Sigmoid colon (tissue), 4 donors: ENCODE results near the gene ZNHIT6.

Source experiments
- POLR2A ChIP-seq, 2 donors: fragments of 450-650 bp; IDR thresholded peaks; one replicate each; pipeline ENCODE4 v1.6.1; 2016; ENCODE audit warnings: antibody characterized with exemption in 2 of 2, mild to moderate bottlenecking in 2 of 2, moderate library complexity in 2 of 2
- POLR2AphosphoS5 ChIP-seq, 4 donors: sonication (generic); formaldehyde crosslinking; IDR thresholded peaks; one replicate each; pipeline ENCODE4 v1.6.1; 2017; ENCODE audit warnings: antibody characterized with exemption in 4 of 4

DNA sequence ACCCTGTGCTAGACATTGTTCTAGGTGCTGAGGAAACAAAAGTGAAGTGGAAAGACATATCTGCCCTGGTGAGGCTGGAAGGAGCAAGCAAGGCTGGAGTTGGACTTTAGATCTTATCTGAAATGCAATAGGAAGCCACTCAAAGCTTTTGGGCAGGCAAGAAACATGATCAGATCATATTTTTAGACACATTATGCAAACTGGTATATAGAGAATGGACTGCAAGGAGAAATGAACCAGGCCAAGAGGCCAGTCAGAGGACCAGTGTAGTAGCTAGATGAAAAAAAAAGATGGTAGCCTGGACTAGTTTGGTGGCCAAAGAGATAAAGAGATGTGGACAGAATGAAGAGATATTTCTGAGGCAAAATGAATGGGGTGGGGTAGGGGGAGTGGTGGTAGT is 81.4 kb downstream of the ZNHIT6 start:
- no peak for TF ChIP-seq POLR2A (IDR thresholded peaks at IDR 0.05)
- no peak for TF ChIP-seq POLR2AphosphoS5 (IDR thresholded peaks at IDR 0.05)
